ENCODE measurements around the gene MAP3K1. TPM values are rescaled to one million over a fixed set of nuclear protein-coding genes. Genes with fewer than 3 reads are reported as not detected.

The MAP3K1 gene
- total RNA-seq, 1 experiment from 2014 or later: 7.9 TPM

- no peak overlapping the region for H3K27ac Mint-ChIP-seq (ENCODE audit: low read depth, unreplicated experiment)
- BruUV-seq (replicated peaks): no TSS peak
- H3K4me3 Mint-ChIP-seq (ENCODE audit: unreplicated experiment): no peak overlapping the region
- ChIA-PET CTCF (interaction anchor here (0.9 kb wide), 1 partner anchor 297 kb away, joined by 5 read pairs; no protein-coding TSS in a partner anchor), POLR2A (interaction anchor here (0.9 kb wide), 1 partner anchor 27 kb away, joined by 4 read pairs; no protein-coding TSS in a partner anchor)
- DNase-seq (ENCODE audit: unreplicated experiment): no peak
- H3K36me3 Mint-ChIP-seq (ENCODE audit: insufficient read depth, unreplicated experiment): peaks cover 59% of the 10 kb centered on the region
- no peaks in the 10 kb centered on the region for H3K4me1 Mint-ChIP-seq (ENCODE audit: insufficient read depth, unreplicated experiment)
- TF ChIP-seq, protein P1, sequence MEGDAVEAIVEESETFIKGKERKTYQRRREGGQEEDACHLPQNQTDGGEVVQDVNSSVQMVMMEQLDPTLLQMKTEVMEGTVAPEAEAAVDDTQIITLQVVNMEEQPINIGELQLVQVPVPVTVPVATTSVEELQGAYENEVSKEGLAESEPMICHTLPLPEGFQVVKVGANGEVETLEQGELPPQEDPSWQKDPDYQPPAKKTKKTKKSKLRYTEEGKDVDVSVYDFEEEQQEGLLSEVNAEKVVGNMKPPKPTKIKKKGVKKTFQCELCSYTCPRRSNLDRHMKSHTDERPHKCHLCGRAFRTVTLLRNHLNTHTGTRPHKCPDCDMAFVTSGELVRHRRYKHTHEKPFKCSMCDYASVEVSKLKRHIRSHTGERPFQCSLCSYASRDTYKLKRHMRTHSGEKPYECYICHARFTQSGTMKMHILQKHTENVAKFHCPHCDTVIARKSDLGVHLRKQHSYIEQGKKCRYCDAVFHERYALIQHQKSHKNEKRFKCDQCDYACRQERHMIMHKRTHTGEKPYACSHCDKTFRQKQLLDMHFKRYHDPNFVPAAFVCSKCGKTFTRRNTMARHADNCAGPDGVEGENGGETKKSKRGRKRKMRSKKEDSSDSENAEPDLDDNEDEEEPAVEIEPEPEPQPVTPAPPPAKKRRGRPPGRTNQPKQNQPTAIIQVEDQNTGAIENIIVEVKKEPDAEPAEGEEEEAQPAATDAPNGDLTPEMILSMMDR (IDR thresholded peaks at IDR 0.05; ENCODE audit: unreplicated experiment): no peak
- intact Hi-C loops (cut with micrococcal nuclease): no loop called here
- H3K27me3 Mint-ChIP-seq (ENCODE audit: insufficient read depth, unreplicated experiment): no peaks in the 10 kb centered on the region
- H3K9me3 Mint-ChIP-seq (ENCODE audit: unreplicated experiment): no peaks in the 10 kb centered on the region
Observed at GRCh38 chr5:56922922-56923321, 107.6 kb downstream of the MAP3K1 start.

- Mint-ChIP-seq H3K36me3 (ENCODE audit: insufficient read depth, unreplicated experiment) (peaks cover 76% of the 10 kb centered on the region), H3K27me3 (ENCODE audit: insufficient read depth, unreplicated experiment) (no peaks in the 10 kb centered on the region), H3K9me3 (ENCODE audit: unreplicated experiment) (no peaks in the 10 kb centered on the region), H3K4me1 (ENCODE audit: insufficient read depth, unreplicated experiment) (no peaks in the 10 kb centered on the region), H3K27ac (ENCODE audit: low read depth, unreplicated experiment) (no peak overlapping the region), H3K4me3 (ENCODE audit: unreplicated experiment) (no peak overlapping the region)
- TF ChIP-seq, protein P1 (IDR thresholded peaks at IDR 0.05; ENCODE audit: unreplicated experiment): no peak
- ChIA-PET CTCF (interaction anchor here (0.6 to 1.1 kb wide), 3 partner anchors 158 to 976 kb away, joined by 3 to 4 read pairs (median 3); no protein-coding TSS in a partner anchor), POLR2A (interaction anchor here (1.0 kb wide), 1 partner anchor 16 kb away, joined by 3 read pairs; no protein-coding TSS in a partner anchor)
- intact Hi-C loops (cut with micrococcal nuclease): no loop called here
- no TSS peak for BruUV-seq (replicated peaks)
- no peak for DNase-seq (ENCODE audit: unreplicated experiment)
Observed at GRCh38 chr5:56934325-56934724, 119.0 kb downstream of the MAP3K1 start.

GRCh38 chr5:56938858-56939257, 123.5 kb downstream of the MAP3K1 start:
- CTCF ChIA-PET: no interaction called here
- Mint-ChIP-seq H3K9me3 (ENCODE audit: unreplicated experiment) (no peaks in the 10 kb centered on the region), H3K4me3 (ENCODE audit: unreplicated experiment) (no peak overlapping the region), H3K27me3 (ENCODE audit: insufficient read depth, unreplicated experiment) (no peaks in the 10 kb centered on the region), H3K36me3 (ENCODE audit: insufficient read depth, unreplicated experiment) (peaks cover 69% of the 10 kb centered on the region), H3K27ac (ENCODE audit: low read depth, unreplicated experiment) (no peak overlapping the region), H3K4me1 (ENCODE audit: insufficient read depth, unreplicated experiment) (peaks cover 4% of the 10 kb centered on the region)
- TF ChIP-seq, protein P1 (IDR thresholded peaks at IDR 0.05; ENCODE audit: unreplicated experiment): no peak
- BruUV-seq (replicated peaks): no TSS peak
- POLR2A ChIA-PET: interaction anchor here (0.6 kb wide), 1 partner anchor 129 kb away, joined by 3 read pairs; no protein-coding TSS in a partner anchor
- intact Hi-C loops (cut with micrococcal nuclease): no loop called here
- DNase-seq (ENCODE audit: unreplicated experiment): no peak

- H3K36me3 Mint-ChIP-seq (ENCODE audit: insufficient read depth, unreplicated experiment): peaks cover 61% of the 10 kb centered on the region
- no TSS peak for BruUV-seq (replicated peaks)
- DNase-seq (ENCODE audit: unreplicated experiment): no peak
- no peaks in the 10 kb centered on the region for H3K9me3 Mint-ChIP-seq (ENCODE audit: unreplicated experiment)
- ChIA-PET CTCF (interaction anchor here (0.6 to 1.1 kb wide), 3 partner anchors 116 to 209 kb away, joined by 3 to 4 read pairs (median 4); no protein-coding TSS in a partner anchor), POLR2A (no interaction called here)
- H3K27me3 Mint-ChIP-seq (ENCODE audit: insufficient read depth, unreplicated experiment): no peaks in the 10 kb centered on the region
- no peak overlapping the region for H3K27ac Mint-ChIP-seq (ENCODE audit: low read depth, unreplicated experiment)
- intact Hi-C loops (cut with micrococcal nuclease): no loop called here
- H3K4me1 Mint-ChIP-seq (ENCODE audit: insufficient read depth, unreplicated experiment): peaks cover 4% of the 10 kb centered on the region
- TF ChIP-seq, protein P1 (IDR thresholded peaks at IDR 0.05; ENCODE audit: unreplicated experiment): no peak
- no peak overlapping the region for H3K4me3 Mint-ChIP-seq (ENCODE audit: unreplicated experiment)
Observed at GRCh38 chr5:56941981-56942380, 126.6 kb downstream of the MAP3K1 start.

Other genes starting within 250 kb of the MAP3K1 start
- 10.6 and 11.5 TPM in 2 replicates for gene SETD9, start 94.0 kb downstream of the MAP3K1 start, total RNA-seq (2022)
- gene MIER3, start 136.6 kb downstream of the MAP3K1 start, total RNA-seq (2022): 17.8 and 25.0 TPM in 2 replicates